GM12874 (cell line): Measurements from ENCODE around the gene SLC7A9.

ENCODE experiments used
- CTCF ChIP-seq: IDR thresholded peaks from 2 replicates; pipeline ENCODE4 v1.5.1; 2011; ENCODE audit warnings: low read depth, mild to moderate bottlenecking, control low read depth, low read length, moderate library complexity; ENCODE audit not compliant: insufficient read depth

SLC7A9 gene

DNA sequence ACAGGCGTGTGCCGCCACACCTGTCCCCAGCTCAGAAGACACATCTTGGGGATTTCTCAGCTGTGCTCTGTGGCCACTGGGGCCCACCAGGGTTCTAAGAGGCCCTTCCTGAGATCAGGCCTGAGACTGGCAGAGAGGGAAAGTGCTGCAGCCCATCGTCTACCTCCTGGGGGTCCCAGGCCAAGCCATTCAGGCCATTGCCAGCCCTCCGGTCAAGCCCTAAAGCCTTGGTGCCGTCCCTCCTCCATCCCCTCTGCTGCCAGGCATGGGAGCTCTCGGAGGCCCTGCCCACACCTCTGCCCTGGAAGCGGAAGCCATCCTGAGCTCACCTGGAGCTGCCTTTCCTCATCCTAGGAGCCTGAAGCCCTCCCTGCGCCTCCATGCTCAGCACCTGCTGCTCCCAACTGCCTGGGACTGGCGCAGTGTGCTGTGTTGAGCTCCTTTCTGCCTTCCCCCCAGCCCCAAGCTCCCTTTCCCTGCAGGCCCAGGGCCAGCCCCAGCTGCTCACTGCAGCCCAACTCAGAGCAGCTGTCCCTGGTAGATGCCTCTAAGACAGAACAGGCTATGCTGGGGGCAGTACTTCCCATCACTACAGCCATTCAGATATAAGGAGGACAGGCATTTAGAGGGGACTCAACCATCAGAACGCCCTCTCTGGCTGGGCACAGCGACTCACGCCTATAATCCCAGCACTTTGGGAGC lies 2.9 kb downstream of the SLC7A9 start:
- no peak for TF ChIP-seq CTCF

GRCh38 chr19:32866061-32866460 lies 3.5 kb downstream of the SLC7A9 start:
- TF ChIP-seq CTCF, result no peak

DNA sequence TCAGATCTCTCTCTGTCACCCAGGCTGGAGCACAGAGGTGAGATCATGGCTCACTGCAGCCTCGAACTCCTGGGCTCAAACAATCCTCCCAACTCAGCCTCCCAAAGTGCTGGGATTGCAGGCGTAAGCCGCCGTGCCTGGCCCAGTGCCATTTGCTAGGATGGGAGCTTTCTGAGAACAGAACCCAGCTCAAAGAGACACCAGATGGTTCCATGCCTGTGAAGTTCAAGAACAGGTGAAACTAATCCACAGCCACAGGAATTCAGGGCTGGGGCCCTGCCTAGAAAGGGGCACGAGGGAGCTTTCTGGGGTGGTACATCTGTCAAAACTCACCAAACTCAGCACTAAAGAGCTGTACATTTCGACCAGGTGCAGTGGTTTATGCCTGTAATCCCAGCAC lies 4.2 kb downstream of the SLC7A9 start:
- no peak for TF ChIP-seq CTCF

- no peak for TF ChIP-seq CTCF
Observed at GRCh38 chr19:32864318-32865007, 5.1 kb downstream of the SLC7A9 start.

DNA sequence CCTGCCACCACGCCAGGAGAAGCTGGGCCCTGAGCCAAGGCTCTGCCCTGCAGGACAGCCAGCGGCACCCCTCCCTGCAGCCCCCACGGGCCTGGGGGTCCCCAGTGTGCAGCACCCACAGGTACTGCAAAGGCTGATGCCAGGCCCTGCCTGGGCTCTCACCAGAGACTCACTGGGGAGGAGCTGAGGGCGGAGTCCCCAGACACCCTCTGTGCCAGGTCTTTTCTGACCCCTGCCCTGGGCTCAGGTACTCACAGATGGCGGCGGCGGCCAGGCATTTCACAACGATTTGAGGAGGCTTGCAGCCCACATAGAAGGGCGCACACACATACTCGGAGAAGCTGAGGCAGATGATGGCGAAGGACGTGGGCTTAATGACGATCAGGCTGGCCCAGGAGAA lies 5.7 kb downstream of the SLC7A9 start:
- TF ChIP-seq CTCF, result no peak

GRCh38 chr19:32863301-32863700 lies 6.3 kb downstream of the SLC7A9 start:
- TF ChIP-seq CTCF, result no peak

DNA sequence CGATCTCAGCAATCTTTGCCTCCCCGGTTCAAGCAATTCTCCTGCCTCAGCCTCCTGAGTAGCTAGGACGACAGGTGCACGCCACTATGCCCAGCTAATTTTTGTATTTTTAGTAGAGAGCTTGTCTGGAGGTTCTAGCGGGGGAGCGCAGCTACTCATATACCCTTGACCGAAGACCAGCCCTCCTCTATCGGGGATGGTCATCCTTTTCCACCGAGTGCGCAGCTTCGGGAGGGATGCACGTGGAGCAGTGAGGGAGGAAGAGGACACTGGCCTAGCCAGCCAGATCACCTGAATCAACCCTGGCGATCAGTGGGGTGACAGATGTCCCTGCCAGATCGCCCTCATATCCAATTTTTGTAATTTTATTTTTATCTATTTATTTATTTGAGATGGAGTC lies 6.8 kb downstream of the SLC7A9 start:
- no peak for TF ChIP-seq CTCF
